Endothelial cell of umbilical vein (primary cell): ENCODE results near the gene UBE2H.

Experiments used
- EZH2 ChIP-seq: IDR thresholded peaks from 2 replicates; pipeline ENCODE4 v1.6.1; 2012; ENCODE audit warnings: borderline replicate concordance, low read depth, mild to moderate bottlenecking, moderate library complexity, low read length, inconsistent platforms; ENCODE audit not compliant: severe bottlenecking
- POLR2A ChIP-seq: IDR thresholded peaks from 2 replicates; pipeline ENCODE4 v1.6.1; 2012; ENCODE audit warnings: low read depth, mild to moderate bottlenecking, control low read depth, low read length
- POLR2AphosphoS5 ChIP-seq: IDR thresholded peaks from 2 replicates; pipeline ENCODE4 v1.6.1; 2012; ENCODE audit warnings: low read depth, mild to moderate bottlenecking, control low read depth, low read length, moderate library complexity; ENCODE audit not compliant: insufficient read depth
- TF ChIP-seq, protein P1 (sequence below): IDR thresholded peaks from 2 replicates; pipeline ENCODE4 v1.6.1; 2011; ENCODE audit not compliant: insufficient read depth, insufficient read length
- TF ChIP-seq, protein P2 (sequence below), 2 donors: IDR thresholded peaks; 1 replicate in 1 of 2; 2 replicates in 1 of 2; pipeline ENCODE4 v1.5.1; 2011; ENCODE audit warnings: low read length in 2 of 2, mild to moderate bottlenecking in 2 of 2, moderate library complexity in 2 of 2, control low read depth in 1 of 2, inconsistent platforms in 1 of 2, low read depth in 1 of 2; ENCODE audit not compliant: insufficient read depth in 1 of 2; ENCODE audit errors: extremely low read depth in 1 of 2

DNA sequence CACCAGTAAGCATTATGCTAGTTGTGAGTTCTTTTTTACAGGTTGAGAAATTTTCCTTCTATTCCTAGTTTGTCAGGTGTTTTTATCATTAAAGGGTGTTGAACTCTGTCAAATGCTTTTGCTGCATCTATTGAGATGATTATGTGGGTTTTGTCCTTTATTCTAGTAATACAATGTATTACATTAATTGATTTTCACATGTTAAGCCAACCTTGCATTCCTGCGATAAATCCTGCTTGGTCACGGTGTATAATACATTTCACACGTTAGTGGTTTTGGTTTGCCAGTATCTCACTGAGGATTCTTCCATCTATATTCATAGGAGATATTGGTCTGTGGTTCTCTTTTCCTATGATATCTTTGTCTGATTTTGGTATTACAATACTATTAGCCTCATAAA, 136.0 kb downstream of the UBE2H start:
- no peak for TF ChIP-seq POLR2A
- TF ChIP-seq, protein P1, sequence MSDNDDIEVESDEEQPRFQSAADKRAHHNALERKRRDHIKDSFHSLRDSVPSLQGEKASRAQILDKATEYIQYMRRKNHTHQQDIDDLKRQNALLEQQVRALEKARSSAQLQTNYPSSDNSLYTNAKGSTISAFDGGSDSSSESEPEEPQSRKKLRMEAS = no peak
- no peak for TF ChIP-seq EZH2
- TF ChIP-seq, protein P2, sequence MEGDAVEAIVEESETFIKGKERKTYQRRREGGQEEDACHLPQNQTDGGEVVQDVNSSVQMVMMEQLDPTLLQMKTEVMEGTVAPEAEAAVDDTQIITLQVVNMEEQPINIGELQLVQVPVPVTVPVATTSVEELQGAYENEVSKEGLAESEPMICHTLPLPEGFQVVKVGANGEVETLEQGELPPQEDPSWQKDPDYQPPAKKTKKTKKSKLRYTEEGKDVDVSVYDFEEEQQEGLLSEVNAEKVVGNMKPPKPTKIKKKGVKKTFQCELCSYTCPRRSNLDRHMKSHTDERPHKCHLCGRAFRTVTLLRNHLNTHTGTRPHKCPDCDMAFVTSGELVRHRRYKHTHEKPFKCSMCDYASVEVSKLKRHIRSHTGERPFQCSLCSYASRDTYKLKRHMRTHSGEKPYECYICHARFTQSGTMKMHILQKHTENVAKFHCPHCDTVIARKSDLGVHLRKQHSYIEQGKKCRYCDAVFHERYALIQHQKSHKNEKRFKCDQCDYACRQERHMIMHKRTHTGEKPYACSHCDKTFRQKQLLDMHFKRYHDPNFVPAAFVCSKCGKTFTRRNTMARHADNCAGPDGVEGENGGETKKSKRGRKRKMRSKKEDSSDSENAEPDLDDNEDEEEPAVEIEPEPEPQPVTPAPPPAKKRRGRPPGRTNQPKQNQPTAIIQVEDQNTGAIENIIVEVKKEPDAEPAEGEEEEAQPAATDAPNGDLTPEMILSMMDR (IDR thresholded peaks at IDR 0.05; ENCODE audit: extremely low read depth in 1 of 2, insufficient read depth in 1 of 2, low read depth in 1 of 2, low read length in 2 of 2) = no peak
- TF ChIP-seq POLR2AphosphoS5 = no peak
